Measurements from ENCODE around the gene WSB1.

Gene WSB1

GRCh38 chr17:27281438-27281837 is 12.5 kb upstream of the WSB1 start:
- no peak for DNase-seq

- no peak for DNase-seq
Observed at GRCh38 chr17:27282054-27282551, 11.8 kb upstream of the WSB1 start.

- DNase-seq = no peak
Observed at GRCh38 chr17:27283060-27283459, 10.9 kb upstream of the WSB1 start.

GRCh38 chr17:27283751-27284150 is 10.2 kb upstream of the WSB1 start:
- DNase-seq = no peak

GRCh38 chr17:27284811-27285415 is 9.0 kb upstream of the WSB1 start:
- DNase-seq = no peak

GRCh38 chr17:27285516-27285915 is 8.4 kb upstream of the WSB1 start:
- DNase-seq = no peak

GRCh38 chr17:27288183-27288582 is 5.7 kb upstream of the WSB1 start:
- no peak for DNase-seq

GRCh38 chr17:27289856-27290255 is 4.1 kb upstream of the WSB1 start:
- no peak for DNase-seq

GRCh38 chr17:27290916-27291598 is 2.9 kb upstream of the WSB1 start:
- DNase-seq = no peak

GRCh38 chr17:27293359-27293897 is 486 bp upstream of the WSB1 start:
- peak; percentile 4 for DNase-seq

- DNase-seq = peak; percentile 19
Observed at GRCh38 chr17:27294689-27295630, 1.0 kb downstream of the WSB1 start.

GRCh38 chr17:27295945-27296344 is 2.0 kb downstream of the WSB1 start:
- no peak for DNase-seq

GRCh38 chr17:27296428-27296979 is 2.6 kb downstream of the WSB1 start:
- no peak for DNase-seq

GRCh38 chr17:27299384-27300049 is 5.6 kb downstream of the WSB1 start:
- DNase-seq = no peak

- no peak for DNase-seq
Observed at GRCh38 chr17:27303734-27304133, 9.8 kb downstream of the WSB1 start.

GRCh38 chr17:27306276-27306835 is 12.4 kb downstream of the WSB1 start:
- DNase-seq = no peak

- DNase-seq = no peak
Observed at GRCh38 chr17:27310565-27311110, 16.7 kb downstream of the WSB1 start.

- no peak for DNase-seq
Observed at GRCh38 chr17:27313301-27313700, 19.4 kb downstream of the WSB1 start.

- no peak for DNase-seq
Observed at GRCh38 chr17:27315322-27315721, 21.4 kb downstream of the WSB1 start.

GRCh38 chr17:27315796-27316465 is 22.0 kb downstream of the WSB1 start:
- no peak for DNase-seq

GRCh38 chr17:27318228-27318627 is 24.3 kb downstream of the WSB1 start:
- no peak for DNase-seq

Data from activated effector memory CD4-positive, alpha-beta T cell treated with Interleukin-2 at 50 U/mL for 16 hours (primary cell).